GM10248 (cell line): Measurements from ENCODE around the gene RSBN1L.

ENCODE experiments used
- CTCF ChIA-PET: fragments of 300-600 bp; sonication (Branson Sonifier 250); formaldehyde crosslinking; extraction: SDS; loops from one replicate; lab custom pipeline; 2021; ENCODE audit warnings: antibody characterized with exemption; lab: Yijun Ruan, JAX
- POLR2A ChIA-PET: fragments of 350-650 bp; sonication (Branson Sonifier 250); formaldehyde crosslinking; extraction: SDS; loops from one replicate; lab custom pipeline; 2020; ENCODE audit warnings: antibody characterized with exemption; lab: Yijun Ruan, JAX
- DNase-seq: peaks from one replicate; pipeline ENCODE4 v3.0.0; 2012; ENCODE audit errors: extremely low spot score
- TF ChIP-seq, protein P1 (sequence below): IDR thresholded peaks from 2 replicates; pipeline ENCODE4 v1.5.1; 2012; ENCODE audit warnings: mild to moderate bottlenecking, low read depth; ENCODE audit errors: extremely low read depth, missing control alignments, control extremely low read depth

RSBN1L gene

DNA sequence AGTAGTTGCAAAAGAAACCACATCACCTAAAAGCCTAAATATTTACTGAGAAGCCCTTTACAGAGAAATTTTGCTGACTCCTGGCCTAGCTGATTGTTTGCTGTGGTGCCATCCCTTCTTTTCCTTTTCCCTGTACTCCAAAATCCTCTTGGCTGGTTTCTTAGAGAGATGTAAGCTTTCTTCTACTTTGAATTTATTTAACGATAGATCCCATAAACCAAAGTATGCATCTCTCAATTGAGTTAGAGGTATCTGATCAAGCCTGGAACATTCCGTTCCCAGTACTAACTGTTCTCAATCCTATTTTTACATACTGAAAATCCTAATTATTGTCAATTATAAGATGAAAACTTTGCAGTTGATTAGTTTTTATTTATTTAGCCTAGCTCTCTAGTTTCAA is 95.7 kb downstream of the RSBN1L start:
- ChIA-PET CTCF (interaction anchor here (1.0 to 1.7 kb wide), 2 partner anchors 9 to 140 kb away, joined by 3 to 6 read pairs; no protein-coding TSS in a partner anchor), POLR2A (no interaction called here)
- DNase-seq: no peak
- TF ChIP-seq, protein P1, sequence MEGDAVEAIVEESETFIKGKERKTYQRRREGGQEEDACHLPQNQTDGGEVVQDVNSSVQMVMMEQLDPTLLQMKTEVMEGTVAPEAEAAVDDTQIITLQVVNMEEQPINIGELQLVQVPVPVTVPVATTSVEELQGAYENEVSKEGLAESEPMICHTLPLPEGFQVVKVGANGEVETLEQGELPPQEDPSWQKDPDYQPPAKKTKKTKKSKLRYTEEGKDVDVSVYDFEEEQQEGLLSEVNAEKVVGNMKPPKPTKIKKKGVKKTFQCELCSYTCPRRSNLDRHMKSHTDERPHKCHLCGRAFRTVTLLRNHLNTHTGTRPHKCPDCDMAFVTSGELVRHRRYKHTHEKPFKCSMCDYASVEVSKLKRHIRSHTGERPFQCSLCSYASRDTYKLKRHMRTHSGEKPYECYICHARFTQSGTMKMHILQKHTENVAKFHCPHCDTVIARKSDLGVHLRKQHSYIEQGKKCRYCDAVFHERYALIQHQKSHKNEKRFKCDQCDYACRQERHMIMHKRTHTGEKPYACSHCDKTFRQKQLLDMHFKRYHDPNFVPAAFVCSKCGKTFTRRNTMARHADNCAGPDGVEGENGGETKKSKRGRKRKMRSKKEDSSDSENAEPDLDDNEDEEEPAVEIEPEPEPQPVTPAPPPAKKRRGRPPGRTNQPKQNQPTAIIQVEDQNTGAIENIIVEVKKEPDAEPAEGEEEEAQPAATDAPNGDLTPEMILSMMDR: no peak

DNA sequence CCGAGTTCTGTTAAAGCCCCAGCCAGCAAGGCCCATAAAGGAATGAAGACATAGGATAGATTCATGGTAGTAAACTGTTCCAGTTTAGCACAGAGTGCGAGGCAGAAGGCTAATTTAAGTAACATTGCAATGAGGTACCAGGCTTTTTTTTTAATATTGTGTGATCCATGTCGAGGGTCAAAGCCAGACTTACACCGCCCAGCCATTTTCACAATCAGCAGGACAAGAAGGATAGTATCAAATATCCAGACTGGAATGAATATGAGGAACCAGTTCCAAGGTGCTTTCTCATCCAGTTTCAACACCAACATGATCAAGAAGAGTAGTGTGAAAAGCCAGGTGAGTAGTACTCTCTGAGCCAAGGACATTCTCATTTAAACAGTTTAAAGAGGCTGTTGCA is 97.7 kb downstream of the RSBN1L start:
- TF ChIP-seq, protein P1: no peak
- no peak for DNase-seq
- ChIA-PET CTCF (no interaction called here), POLR2A (no interaction called here)

DNA sequence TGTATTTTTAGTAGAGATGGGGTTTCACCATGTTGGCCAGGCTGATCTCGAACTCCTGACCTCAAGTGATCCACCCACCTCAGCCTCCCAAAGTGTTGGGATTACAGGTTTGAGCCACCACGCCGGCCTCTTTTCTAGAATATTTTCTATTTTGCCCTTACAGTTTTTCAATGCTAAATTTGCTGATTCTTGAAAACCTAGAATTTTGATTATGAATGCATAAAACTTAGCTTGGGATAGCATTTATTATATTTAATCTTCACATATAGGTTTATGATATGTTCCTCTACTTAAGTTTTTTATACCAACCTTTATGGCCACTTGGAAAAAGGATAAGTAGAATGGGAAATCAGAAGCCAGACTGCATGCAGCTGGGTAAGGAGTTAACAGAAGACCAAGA is 99.8 kb downstream of the RSBN1L start:
- DNase-seq: no peak
- TF ChIP-seq, protein P1: no peak
- CTCF ChIA-PET: no interaction called here
- POLR2A ChIA-PET: no interaction called here

DNA sequence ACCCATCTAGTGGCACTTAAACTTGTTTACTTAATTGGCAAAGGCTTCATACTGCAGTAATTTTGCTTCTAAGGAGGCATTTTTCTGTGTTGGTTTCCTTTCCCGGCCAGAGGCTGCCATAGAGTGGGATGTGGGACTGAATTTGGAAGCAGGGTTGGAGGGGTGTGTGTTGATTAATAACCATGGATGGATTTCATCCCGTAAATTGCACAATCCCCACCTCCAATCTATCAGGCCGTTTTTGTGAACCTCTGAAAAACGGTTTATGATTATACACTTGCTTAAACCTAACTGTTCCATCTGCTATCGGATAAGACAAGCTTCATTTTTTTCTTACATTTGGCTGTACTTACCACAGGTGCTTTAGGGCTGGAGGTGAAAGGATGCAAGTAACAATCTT is 100.7 kb downstream of the RSBN1L start:
- DNase-seq: no peak
- CTCF ChIA-PET: no interaction called here
- POLR2A ChIA-PET: no interaction called here
- TF ChIP-seq, protein P1: no peak

DNA sequence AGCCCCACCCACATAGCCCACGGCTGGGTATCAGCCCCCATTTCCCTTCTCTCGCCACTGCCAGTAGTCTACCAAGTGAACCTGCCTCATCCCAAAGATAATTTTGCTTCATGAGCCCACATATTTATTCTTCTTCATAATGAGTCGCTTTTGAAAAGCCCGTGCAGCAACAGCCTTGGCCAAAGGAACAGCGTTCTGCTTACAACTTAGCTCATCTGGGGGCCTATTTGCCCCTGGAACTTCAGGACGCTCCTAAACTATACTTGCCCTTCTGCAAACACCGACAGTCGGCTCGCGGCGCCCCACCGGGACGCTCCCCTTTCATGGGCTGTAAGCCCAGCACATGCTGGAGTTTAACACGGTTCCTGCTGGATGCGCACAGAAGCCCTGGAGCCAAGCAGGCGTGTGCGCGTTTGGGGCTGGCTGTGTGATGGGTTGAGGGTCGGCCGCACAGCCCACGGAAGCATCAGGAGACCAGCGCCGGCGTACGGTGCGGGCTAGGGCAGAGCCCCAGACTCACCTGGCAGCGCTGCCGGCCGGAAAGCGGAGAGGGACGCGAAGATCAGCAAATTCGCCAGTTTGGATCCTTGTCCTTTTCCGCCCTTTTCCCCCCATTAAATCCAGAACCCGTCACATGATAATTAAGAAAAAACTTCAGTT is 101.6 kb downstream of the RSBN1L start:
- ChIA-PET POLR2A (no interaction called here), CTCF (interaction anchor here (0.6 to 1.9 kb wide), 10 partner anchors 9 to 136 kb away, joined by 3 to 10 read pairs (median 4); no protein-coding TSS in a partner anchor)
- TF ChIP-seq, protein P1: no peak
- no peak for DNase-seq

DNA sequence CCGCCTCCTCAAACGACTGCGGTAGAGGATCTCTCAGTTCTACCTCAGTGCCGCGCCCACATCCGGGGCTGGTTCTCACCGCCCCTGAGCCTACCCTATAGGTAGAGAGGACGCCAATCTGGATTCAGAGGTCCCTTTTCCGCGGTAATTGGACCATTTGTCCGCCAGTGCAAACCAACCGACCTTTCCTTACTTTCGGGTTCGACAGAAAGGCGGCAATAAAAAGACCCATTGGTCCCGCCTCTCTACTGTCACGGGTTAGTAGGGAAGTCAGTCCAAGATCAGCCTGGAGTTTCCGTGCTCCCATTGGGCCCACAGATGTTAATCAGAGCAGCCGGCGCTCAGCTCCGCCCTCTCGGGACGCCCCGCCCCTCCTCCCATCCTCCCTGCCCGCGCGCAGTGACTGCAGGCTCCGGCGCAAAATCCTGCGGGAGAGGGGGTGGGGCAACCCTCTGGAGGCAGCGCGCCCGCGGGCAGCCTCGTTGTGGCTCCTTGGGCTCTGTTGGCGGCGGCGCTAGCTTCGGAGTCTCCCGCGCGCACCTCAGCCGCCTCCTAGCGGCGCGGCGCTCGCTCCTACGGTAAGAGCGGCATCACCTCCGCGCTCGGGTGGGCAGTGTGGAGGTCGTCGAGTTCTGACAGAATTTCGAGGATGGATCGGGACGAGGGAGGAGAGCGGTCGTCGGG is 102.3 kb downstream of the RSBN1L start, which contains the start of the genes PHTF2 and TMEM60:
PHTF2 (plus strand) TSS at position 380 of the 684 bp plus-strand sequence.
TMEM60 (minus strand) TSS at position 41 of the 684 bp plus-strand sequence. CDS start 4,061 bp downstream, outside the sequence.
- TF ChIP-seq, protein P1: peak; percentile 54
- CTCF ChIA-PET: interaction anchor here (0.6 to 1.9 kb wide), 10 partner anchors 8 to 135 kb away, joined by 3 to 10 read pairs (median 4); no protein-coding TSS in a partner anchor
- DNase-seq: peak; percentile 94
- POLR2A ChIA-PET: no interaction called here
